ENCODE measurements around the gene PTGFRN. TPM values are rescaled to one million over a fixed set of nuclear protein-coding genes. Genes with fewer than 3 reads are reported as not detected.

The PTGFRN gene
- total and polyA plus RNA-seq, 2 donors = 41.5 to 85.9 TPM

DNA sequence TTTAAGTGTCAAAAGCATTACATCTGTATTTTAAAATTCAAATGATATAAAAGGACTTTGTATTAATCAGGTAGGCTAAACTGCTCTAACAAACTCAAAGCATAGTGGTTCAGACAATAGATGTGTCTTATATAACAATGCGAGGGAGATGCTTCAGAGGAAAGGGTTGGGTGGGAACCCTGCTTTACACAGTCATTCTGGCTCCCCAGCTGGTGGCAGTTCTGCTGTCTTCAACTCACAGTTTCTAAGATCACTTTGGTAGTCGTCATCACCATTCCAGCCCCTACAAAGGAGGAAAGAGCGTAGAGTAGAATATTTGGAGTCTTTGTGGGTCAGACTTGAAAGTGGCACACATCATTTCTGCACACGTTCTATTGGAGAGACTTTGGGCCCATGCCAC lies 4.2 kb downstream of the PTGFRN start:
- Histone ChIP-seq H3K4me1 (ENCODE audit: insufficient read depth) (no peaks in the 10 kb centered on the region), H3K36me3 (ENCODE audit: insufficient read depth) (no peaks in the 10 kb centered on the region), H3K27ac (ENCODE audit: low read depth) (no peak overlapping the region), H3K4me3 (ENCODE audit: low read depth, low read length) (no peak overlapping the region)
- DNase-seq (ENCODE audit: extremely low spot score) = no peak
- WGBS = 91% methylated on average over 4 of the region's 4 CpGs

GRCh38 chr1:116914667-116915066 lies 5.0 kb downstream of the PTGFRN start:
- Histone ChIP-seq H3K27ac (ENCODE audit: low read depth) (no peak overlapping the region), H3K4me1 (ENCODE audit: insufficient read depth) (no peaks in the 10 kb centered on the region), H3K4me3 (ENCODE audit: low read depth, low read length) (no peak overlapping the region), H3K36me3 (ENCODE audit: insufficient read depth) (no peaks in the 10 kb centered on the region)
- WGBS = 79% methylated on average over 7 of the region's 7 CpGs
- no peak for DNase-seq (ENCODE audit: extremely low spot score)

- 43% methylated on average over 7 of the region's 7 CpGs for WGBS
- no peaks in the 10 kb centered on the region for H3K4me1 ChIP-seq (ENCODE audit: insufficient read depth)
- H3K36me3 ChIP-seq (ENCODE audit: insufficient read depth) = no peaks in the 10 kb centered on the region
- H3K27ac ChIP-seq (ENCODE audit: low read depth) = no peak overlapping the region
- H3K4me3 ChIP-seq (ENCODE audit: low read depth, low read length) = no peak overlapping the region
- DNase-seq (ENCODE audit: extremely low spot score) = no peak
Measured at GRCh38 chr1:116915086-116915661, 5.5 kb downstream of the PTGFRN start.

DNA sequence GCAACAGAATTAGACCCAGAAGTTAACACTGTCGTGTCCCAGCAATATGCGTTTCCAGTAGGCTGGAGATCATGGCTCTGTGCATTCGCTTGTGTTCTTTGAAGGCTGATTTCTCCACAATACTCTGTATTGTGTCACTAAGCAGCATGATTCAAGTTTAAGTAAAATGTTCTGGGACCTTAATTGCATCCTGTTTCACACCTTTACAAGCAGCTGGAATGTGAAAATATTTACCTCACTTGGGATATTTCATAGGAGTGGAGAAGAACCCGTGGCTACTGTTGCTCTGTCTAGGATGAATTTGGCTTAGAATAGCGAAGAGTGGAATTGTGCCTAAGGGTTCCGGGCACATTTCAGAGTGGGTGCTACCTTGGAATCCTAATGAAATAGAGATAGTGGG lies 6.3 kb downstream of the PTGFRN start:
- Histone ChIP-seq H3K27ac (ENCODE audit: low read depth) (no peak overlapping the region), H3K36me3 (ENCODE audit: insufficient read depth) (no peaks in the 10 kb centered on the region), H3K4me1 (ENCODE audit: insufficient read depth) (no peaks in the 10 kb centered on the region), H3K4me3 (ENCODE audit: low read depth, low read length) (no peak overlapping the region)
- WGBS = 77% methylated on average over 6 of the region's 6 CpGs
- DNase-seq (ENCODE audit: extremely low spot score) = no peak

DNA sequence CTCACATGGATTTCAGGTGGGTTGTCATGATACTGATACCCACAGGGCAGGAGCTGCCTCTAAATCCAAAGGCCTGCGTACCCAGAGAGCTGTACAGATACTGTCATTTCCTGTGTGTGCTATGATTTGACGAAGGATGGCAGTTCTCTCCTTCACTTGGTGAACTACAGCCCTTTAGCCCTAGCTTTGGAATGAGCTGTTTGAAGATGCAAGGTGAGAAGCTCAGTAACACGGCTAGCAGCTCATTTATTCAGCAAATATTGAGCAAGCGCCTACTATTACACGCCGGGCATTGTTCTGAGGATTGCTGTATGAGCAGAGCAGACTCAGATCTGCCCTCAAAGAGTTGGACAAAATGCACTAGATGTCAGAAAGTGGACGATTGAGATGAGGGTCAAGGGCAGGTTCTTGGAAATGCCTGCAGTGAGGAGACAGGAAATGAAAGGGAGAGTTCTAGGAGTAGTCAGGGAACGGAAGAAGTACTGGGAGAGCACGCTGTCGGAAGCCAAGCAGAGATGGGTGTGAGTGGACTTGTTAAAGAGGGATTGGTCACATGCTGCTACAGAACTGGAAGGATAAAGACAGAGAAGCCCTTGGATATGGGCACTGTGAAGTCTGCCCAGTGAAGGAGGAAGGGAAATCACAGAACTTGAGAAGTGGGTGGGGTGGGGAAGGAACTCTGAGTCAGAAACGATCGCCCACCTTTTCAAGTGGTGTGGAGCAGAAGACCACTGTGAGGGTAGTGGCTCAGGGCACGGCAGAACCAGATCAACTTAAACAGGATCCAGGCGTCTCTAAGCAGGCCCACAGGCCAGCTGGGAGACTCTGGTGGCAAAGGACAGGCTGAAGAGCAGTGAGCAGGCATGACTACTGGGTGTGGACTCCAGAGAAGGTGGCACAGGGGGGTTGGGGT lies 7.1 kb downstream of the PTGFRN start:
- Histone ChIP-seq H3K4me1 (ENCODE audit: insufficient read depth) (no peaks in the 10 kb centered on the region), H3K27ac (ENCODE audit: low read depth) (no peak overlapping the region), H3K4me3 (ENCODE audit: low read depth, low read length) (no peak overlapping the region), H3K36me3 (ENCODE audit: insufficient read depth) (no peaks in the 10 kb centered on the region)
- 78% methylated on average over 14 of the region's 14 CpGs for WGBS
- DNase-seq (ENCODE audit: extremely low spot score) = no peak

DNA sequence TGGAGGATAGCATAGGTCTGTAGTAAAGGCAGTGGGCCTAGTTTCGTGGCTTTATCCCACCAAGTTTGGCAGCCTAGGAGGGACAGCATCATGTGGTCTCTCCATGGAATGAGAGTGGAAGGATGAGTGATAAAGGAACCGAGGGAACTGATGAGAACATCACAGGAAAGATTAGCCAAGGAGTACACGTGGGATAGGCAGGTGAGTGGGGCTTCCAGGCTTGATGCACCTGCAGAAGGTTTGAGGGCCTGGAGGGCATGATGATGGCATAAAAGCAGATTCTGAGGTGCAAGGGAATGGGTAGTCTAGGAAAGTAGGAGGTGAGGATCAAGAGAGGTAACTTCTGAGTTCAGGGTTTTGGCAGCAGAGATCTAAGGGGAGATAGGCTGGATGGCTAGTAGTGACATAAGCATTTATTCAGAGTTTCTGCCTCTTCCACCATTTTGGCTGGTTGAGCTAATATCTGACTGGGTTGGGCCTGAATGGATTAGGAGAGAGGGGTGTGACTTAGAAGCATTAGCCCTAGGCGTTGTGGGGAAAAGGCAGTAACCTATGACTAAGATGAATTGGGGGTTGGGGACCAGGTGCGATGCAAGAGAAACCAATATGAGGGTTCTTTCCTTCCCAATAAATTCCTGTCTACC lies 9.1 kb downstream of the PTGFRN start:
- no peak for DNase-seq (ENCODE audit: extremely low spot score)
- 91% methylated on average over 5 of the region's 5 CpGs for WGBS
- no peak overlapping the region for H3K4me3 ChIP-seq (ENCODE audit: low read depth, low read length)
- H3K4me1 ChIP-seq (ENCODE audit: insufficient read depth) = no peaks in the 10 kb centered on the region
- no peak overlapping the region for H3K27ac ChIP-seq (ENCODE audit: low read depth)
- no peaks in the 10 kb centered on the region for H3K36me3 ChIP-seq (ENCODE audit: insufficient read depth)

DNA sequence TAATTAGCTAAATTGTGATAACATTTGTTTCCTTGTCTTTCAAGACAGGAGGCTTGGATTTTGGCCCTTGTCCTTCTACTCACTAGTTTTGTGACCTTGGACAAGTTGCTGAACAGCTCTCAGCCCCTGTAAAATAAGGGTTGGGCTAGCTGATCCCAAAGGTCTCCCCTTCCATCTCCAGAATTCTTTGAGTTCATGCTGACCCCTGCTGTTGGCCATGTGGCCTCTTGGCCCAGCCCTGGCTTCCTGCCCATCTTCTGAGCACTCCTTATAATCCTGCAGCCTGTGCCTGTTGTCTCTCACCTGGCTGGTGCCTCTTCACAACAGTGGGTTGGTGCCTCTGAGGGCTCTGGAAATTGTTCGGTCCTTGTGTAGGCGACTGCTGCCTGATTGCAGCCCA lies 10.1 kb downstream of the PTGFRN start:
- H3K4me1 ChIP-seq (ENCODE audit: insufficient read depth) = no peaks in the 10 kb centered on the region
- no peak for DNase-seq (ENCODE audit: extremely low spot score)
- 96% methylated on average over 2 of the region's 2 CpGs for WGBS

GRCh38 chr1:116920211-116920610 lies 10.5 kb downstream of the PTGFRN start:
- WGBS = 95% methylated on average over 1 of the region's 1 CpG
- no peaks in the 10 kb centered on the region for H3K4me1 ChIP-seq (ENCODE audit: insufficient read depth)
- H3K36me3 ChIP-seq (ENCODE audit: insufficient read depth) = no peaks in the 10 kb centered on the region

More for the DNA sequence above, 10.1 kb downstream of the PTGFRN start:
- no peaks in the 10 kb centered on the region for H3K36me3 ChIP-seq (ENCODE audit: insufficient read depth)
- no peak overlapping the region for H3K4me3 ChIP-seq (ENCODE audit: low read depth, low read length)
- H3K27ac ChIP-seq (ENCODE audit: low read depth) = no peak overlapping the region

GRCh38 chr1:116921301-116921885 lies 11.7 kb downstream of the PTGFRN start:
- WGBS = 87% methylated on average over 6 of the region's 6 CpGs
- H3K4me3 ChIP-seq (ENCODE audit: low read depth, low read length) = no peak overlapping the region
- H3K4me1 ChIP-seq (ENCODE audit: insufficient read depth) = no peaks in the 10 kb centered on the region
- H3K36me3 ChIP-seq (ENCODE audit: insufficient read depth) = no peaks in the 10 kb centered on the region
- no peak overlapping the region for H3K27ac ChIP-seq (ENCODE audit: low read depth)
- DNase-seq (ENCODE audit: extremely low spot score) = no peak

More at GRCh38 chr1:116920211-116920610, 10.5 kb downstream of the PTGFRN start:
- Histone ChIP-seq H3K4me3 (ENCODE audit: low read depth, low read length) (no peak overlapping the region), H3K27ac (ENCODE audit: low read depth) (no peak overlapping the region)
- DNase-seq (ENCODE audit: extremely low spot score) = no peak

- no peaks in the 10 kb centered on the region for H3K4me1 ChIP-seq (ENCODE audit: insufficient read depth)
- H3K36me3 ChIP-seq (ENCODE audit: insufficient read depth) = no peaks in the 10 kb centered on the region
- no peak overlapping the region for H3K27ac ChIP-seq (ENCODE audit: low read depth)
- DNase-seq (ENCODE audit: extremely low spot score) = no peak
- WGBS = 96% methylated on average over 5 of the region's 5 CpGs
- H3K4me3 ChIP-seq (ENCODE audit: low read depth, low read length) = no peak overlapping the region
Measured at GRCh38 chr1:116921937-116922336, 12.2 kb downstream of the PTGFRN start.

GRCh38 chr1:116923421-116923820 lies 13.7 kb downstream of the PTGFRN start:
- H3K36me3 ChIP-seq (ENCODE audit: insufficient read depth) = no peaks in the 10 kb centered on the region
- no peak for DNase-seq (ENCODE audit: extremely low spot score)
- no peaks in the 10 kb centered on the region for H3K4me1 ChIP-seq (ENCODE audit: insufficient read depth)
- no peak overlapping the region for H3K27ac ChIP-seq (ENCODE audit: low read depth)
- H3K4me3 ChIP-seq (ENCODE audit: low read depth, low read length) = no peak overlapping the region
- 73% methylated on average over 8 of the region's 8 CpGs for WGBS

GRCh38 chr1:116927049-116927798 lies 17.5 kb downstream of the PTGFRN start:
- WGBS = 96% methylated on average over 6 of the region's 6 CpGs
- no peak overlapping the region for H3K27ac ChIP-seq (ENCODE audit: low read depth)
- no peak for DNase-seq (ENCODE audit: extremely low spot score)
- H3K36me3 ChIP-seq (ENCODE audit: insufficient read depth) = no peaks in the 10 kb centered on the region
- no peaks in the 10 kb centered on the region for H3K4me1 ChIP-seq (ENCODE audit: insufficient read depth)
- H3K4me3 ChIP-seq (ENCODE audit: low read depth, low read length) = no peak overlapping the region

DNA sequence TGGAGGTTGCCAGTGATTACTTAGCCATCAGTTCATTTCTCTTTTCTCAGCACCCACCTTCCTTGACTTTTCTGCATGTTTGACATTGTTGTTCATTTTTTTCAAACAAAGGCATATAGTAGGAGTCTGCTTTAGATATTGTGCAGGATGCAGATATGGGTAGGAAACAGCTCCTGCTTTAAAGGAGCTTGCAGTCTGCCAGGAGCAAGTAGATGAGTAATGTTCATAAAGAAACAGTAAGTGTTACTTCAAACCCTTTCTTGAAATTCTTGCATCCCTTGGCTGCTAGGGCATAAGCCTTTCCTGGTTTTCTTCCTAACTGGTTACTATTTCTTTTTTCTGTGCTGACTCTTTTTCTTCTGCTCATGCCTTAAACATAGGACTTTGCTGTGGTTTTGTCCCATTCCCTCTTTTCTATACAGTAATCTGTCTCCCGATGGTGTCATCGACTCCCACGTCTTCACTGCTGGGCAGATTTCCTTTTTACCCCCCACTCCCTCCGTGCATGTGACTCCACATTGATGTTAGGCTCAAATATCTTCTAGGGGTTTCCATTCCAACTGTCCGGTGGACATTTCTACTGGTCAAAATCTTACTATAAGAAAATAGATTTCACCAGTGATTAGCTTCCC lies 20.4 kb downstream of the PTGFRN start:
- DNase-seq (ENCODE audit: extremely low spot score) = no peak
- Histone ChIP-seq H3K27ac (ENCODE audit: low read depth) (no peak overlapping the region), H3K4me1 (ENCODE audit: insufficient read depth) (no peaks in the 10 kb centered on the region), H3K36me3 (ENCODE audit: insufficient read depth) (no peaks in the 10 kb centered on the region), H3K4me3 (ENCODE audit: low read depth, low read length) (no peak overlapping the region)
- WGBS = 94% methylated on average over 5 of the region's 5 CpGs

Data from urinary bladder (tissue), 4 donors.